ENCODE results near the gene PLPPR1. TPM values are rescaled to one million over a fixed set of nuclear protein-coding genes. Genes with fewer than 3 reads are reported as not detected.

PLPPR1 gene
- total RNA-seq, 1 donor from 2014 or later, result 3.2 TPM

- Histone ChIP-seq H3K79me2 (ENCODE audit: low read depth) (no peaks in the 10 kb centered on the region), H3K4me2 (no peak overlapping the region), H3K4me1 (peaks cover 9% of the 10 kb centered on the region), H2AFZ (replicated peaks) (no peak overlapping the region), H3F3A (ENCODE audit: low read depth) (no peaks in the 10 kb centered on the region), H3K27ac (no peak overlapping the region), H4K20me1 (ENCODE audit: low read depth) (no peaks in the 10 kb centered on the region), H3K4me3 (no peak overlapping the region), H3K9ac (no peak overlapping the region), H3K27me3 (no peaks in the 10 kb centered on the region), H3K9me3 (ENCODE audit: low read depth) (no peaks in the 10 kb centered on the region), H3K36me3 (no peaks in the 10 kb centered on the region)
- Mint-ChIP-seq H3K27me3 (ENCODE audit: insufficient read depth, low read depth) (peaks cover 4% of the 10 kb centered on the region), H3K27ac (no peak overlapping the region), H3K9me3 (no peaks in the 10 kb centered on the region), H3K4me3 (no peak overlapping the region), H3K4me1 (peaks cover 2% of the 10 kb centered on the region), H3K36me3 (no peaks in the 10 kb centered on the region)
- DNase-seq (ENCODE audit: low spot score), result no peak
- TF ChIP-seq CTCF (IDR thresholded peaks at IDR 0.05) (no peak), EZH2phosphoT487 (IDR thresholded peaks at IDR 0.05) (no peak), EZH2 (IDR thresholded peaks at IDR 0.05) (no peak)
These were observed 198.3 kb downstream of the PLPPR1 start for GRCh38 chr9:101226803-101227202.

GRCh38 chr9:101229606-101230005 lies 201.1 kb downstream of the PLPPR1 start:
- H3K4me1 Mint-ChIP-seq, result peaks cover 2% of the 10 kb centered on the region
- H3K4me1 ChIP-seq, result peaks cover 11% of the 10 kb centered on the region
- no peaks in the 10 kb centered on the region for H3F3A ChIP-seq (ENCODE audit: low read depth)
- H3K36me3 ChIP-seq, result no peaks in the 10 kb centered on the region
- H3K9me3 ChIP-seq (ENCODE audit: low read depth), result no peaks in the 10 kb centered on the region
- no peak for DNase-seq (ENCODE audit: low spot score)
- peaks cover 2% of the 10 kb centered on the region for H3K27me3 Mint-ChIP-seq (ENCODE audit: insufficient read depth, low read depth)
- H3K36me3 Mint-ChIP-seq, result no peaks in the 10 kb centered on the region
- TF ChIP-seq CTCF (IDR thresholded peaks at IDR 0.05), result no peak
- no peak for TF ChIP-seq EZH2phosphoT487 (IDR thresholded peaks at IDR 0.05)
- TF ChIP-seq EZH2 (IDR thresholded peaks at IDR 0.05), result no peak
- H3K9ac ChIP-seq, result no peak overlapping the region
- no peaks in the 10 kb centered on the region for H3K79me2 ChIP-seq (ENCODE audit: low read depth)
- H3K9me3 Mint-ChIP-seq, result no peaks in the 10 kb centered on the region
- H3K4me3 ChIP-seq, result no peak overlapping the region
- no peak overlapping the region for H3K4me3 Mint-ChIP-seq
- no peaks in the 10 kb centered on the region for H4K20me1 ChIP-seq (ENCODE audit: low read depth)
- no peak overlapping the region for H3K4me2 ChIP-seq
- no peak overlapping the region for H2AFZ ChIP-seq (replicated peaks)
- H3K27ac Mint-ChIP-seq, result no peak overlapping the region
- no peaks in the 10 kb centered on the region for H3K27me3 ChIP-seq
- H3K27ac ChIP-seq, result no peak overlapping the region

GRCh38 chr9:101232405-101232977 lies 204.0 kb downstream of the PLPPR1 start:
- Mint-ChIP-seq H3K9me3 (no peaks in the 10 kb centered on the region), H3K4me3 (no peak overlapping the region), H3K36me3 (no peaks in the 10 kb centered on the region), H3K27ac (no peak overlapping the region), H3K27me3 (ENCODE audit: insufficient read depth, low read depth) (no peaks in the 10 kb centered on the region), H3K4me1 (peaks cover 9% of the 10 kb centered on the region)
- Histone ChIP-seq H3K4me1 (peaks cover 16% of the 10 kb centered on the region), H4K20me1 (ENCODE audit: low read depth) (no peaks in the 10 kb centered on the region), H3K4me3 (no peak overlapping the region), H3K9me3 (ENCODE audit: low read depth) (no peaks in the 10 kb centered on the region), H3K27me3 (no peaks in the 10 kb centered on the region), H3K9ac (no peak overlapping the region), H3K4me2 (no peak overlapping the region), H3K79me2 (ENCODE audit: low read depth) (no peaks in the 10 kb centered on the region), H3F3A (ENCODE audit: low read depth) (no peaks in the 10 kb centered on the region), H3K27ac (no peak overlapping the region), H3K36me3 (no peaks in the 10 kb centered on the region), H2AFZ (replicated peaks) (no peak overlapping the region)
- TF ChIP-seq EZH2 (IDR thresholded peaks at IDR 0.05), result no peak
- TF ChIP-seq CTCF (IDR thresholded peaks at IDR 0.05), result no peak
- TF ChIP-seq EZH2phosphoT487 (IDR thresholded peaks at IDR 0.05), result no peak
- no peak for DNase-seq (ENCODE audit: low spot score)

All from neural progenitor cell (in vitro differentiated cells).